Hypothalamus (tissue), 51 donors: Measurements from ENCODE around the gene SLC26A1.

Experiments
- DNase-seq, 51 donors: peaks; one replicate each; lab custom pipeline; 2025; lab: John Stamatoyannopoulos, UW

Gene SLC26A1

DNA sequence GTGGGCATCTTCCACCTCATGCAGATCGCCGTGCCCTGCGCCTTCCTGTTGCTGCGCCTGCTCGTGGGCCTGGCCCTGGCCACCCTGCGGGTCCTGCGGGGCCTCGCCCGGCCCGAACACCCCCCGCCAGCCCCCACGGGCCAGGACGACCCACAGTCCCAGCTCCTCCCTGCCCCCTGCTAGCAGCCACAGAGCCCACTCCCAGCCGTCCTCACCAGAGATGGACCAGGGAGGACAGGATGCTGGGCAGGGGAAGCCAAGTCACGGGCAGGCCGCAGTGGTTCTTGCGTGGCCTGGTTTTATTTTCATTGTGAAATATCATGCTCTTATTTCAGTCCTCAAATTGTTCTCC, 34.9 kb downstream of the SLC26A1 start:
- DNase-seq = no peak

GRCh38 chr4:957581-958313, 35.5 kb downstream of the SLC26A1 start:
- no peak for DNase-seq

DNA sequence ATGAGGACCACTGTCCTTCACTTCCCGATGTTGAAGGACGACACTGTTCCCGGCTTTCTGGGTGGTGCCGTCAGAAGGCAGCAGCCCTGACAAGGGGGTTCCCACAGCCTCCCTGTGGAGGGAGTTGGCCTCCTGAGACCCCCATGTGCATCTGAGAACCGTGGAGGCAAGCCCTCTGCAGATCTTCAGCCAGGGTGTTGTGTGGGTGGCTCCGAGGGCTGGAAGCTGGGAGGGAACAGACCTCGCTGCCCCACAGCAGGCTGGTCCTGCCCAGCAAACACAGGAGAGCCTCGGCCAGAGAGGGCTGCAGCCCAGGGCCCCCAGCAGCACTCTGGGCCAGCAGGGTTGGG, 36.0 kb downstream of the SLC26A1 start:
- no peak for DNase-seq

- DNase-seq = no peak
These were observed 36.5 kb downstream of the SLC26A1 start for GRCh38 chr4:956531-957230.

DNA sequence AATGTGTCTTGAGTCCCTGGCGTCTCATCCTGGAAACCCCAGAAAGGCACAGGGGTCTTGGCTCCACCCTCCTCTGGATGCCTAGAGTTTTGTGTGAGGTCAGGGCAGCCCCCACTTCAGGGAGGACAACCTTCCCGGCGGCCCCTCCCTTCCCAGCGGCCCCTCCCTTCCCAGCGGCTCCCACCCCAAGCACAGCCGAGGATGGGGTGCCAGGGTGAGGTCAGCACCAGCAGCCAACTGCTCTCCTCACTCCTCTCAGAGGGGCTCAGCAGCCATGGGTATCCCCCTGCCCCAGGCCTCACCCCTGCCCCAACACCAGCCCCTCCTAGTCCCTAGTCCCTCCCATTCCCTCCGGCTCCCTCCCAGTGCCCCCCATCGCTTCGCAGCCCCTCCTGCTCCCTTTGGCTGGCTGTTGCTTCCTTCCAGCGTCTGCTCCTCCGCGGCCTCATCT, 37.2 kb downstream of the SLC26A1 start:
- no peak for DNase-seq

- DNase-seq = no peak
These were observed 37.9 kb downstream of the SLC26A1 start for GRCh38 chr4:955161-955921.

GRCh38 chr4:954211-955020, 38.8 kb downstream of the SLC26A1 start:
- DNase-seq = no peak

GRCh38 chr4:953574-953915, 39.7 kb downstream of the SLC26A1 start:
- DNase-seq = no peak

- DNase-seq = no peak
These were observed 40.2 kb downstream of the SLC26A1 start for GRCh38 chr4:952881-953573.

DNA sequence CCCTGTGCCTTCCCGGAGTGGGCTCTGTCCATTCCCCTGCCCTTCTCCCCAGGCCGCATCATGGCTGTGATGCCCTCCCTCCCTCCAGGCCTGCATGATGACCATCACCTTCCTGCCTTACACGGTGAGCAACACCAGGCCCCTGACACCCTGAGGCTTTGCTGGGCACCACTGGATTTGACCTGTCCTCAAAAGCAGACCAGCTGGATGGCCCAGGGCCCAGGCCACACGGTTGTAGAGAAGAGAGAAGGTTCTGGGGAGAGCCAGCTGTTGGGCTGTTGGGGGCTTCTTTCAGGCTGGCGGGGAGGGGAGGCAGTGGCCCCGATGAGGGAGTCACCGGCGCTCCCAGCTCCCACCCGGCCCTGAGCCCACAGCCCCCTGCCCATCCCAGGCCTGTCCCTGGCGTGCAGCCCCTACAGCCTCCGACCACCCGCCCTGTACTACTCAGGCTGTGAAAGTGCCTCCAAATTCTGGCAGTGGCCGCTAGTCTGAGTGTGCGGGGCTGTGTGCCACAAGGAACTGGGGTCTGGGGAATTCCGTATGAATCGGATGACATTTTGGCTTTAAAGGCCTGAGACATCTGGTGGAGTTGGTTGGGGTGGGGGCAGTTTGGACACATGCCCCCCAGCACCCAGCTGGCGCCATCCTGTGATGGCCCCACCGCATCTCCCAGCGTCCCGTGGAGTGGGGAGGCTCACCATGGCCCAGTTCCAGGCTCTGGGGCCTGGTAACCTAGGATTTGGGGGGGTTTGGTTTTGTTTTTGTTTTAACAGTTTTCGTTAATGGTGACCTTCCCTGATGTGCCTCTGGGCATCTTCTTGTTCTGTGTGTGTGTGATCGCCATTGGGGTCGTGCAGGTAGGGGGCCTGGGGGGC, 41.4 kb downstream of the SLC26A1 start:
- DNase-seq = no peak

DNA sequence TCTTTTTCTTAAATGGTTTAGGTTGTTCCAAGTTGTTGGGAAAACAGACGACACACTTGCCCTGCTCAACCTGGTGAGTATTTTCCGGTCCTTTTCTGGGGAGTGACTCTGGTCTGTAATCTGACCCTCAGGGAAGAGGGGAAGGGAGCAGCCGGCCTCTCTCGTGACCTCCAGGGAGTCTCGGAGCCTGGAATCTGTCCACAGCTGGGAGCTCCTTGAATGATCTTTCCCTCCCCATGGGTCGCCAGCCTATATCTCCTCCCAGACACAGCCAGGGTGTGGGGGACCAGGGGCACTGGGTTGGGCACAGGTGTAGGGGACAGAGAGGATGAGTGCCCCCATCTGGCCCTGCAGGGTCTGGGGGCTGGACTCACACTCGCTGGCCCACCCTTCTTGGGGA, 42.0 kb downstream of the SLC26A1 start:
- DNase-seq = no peak

GRCh38 chr4:950136-951020, 42.8 kb downstream of the SLC26A1 start:
- no peak for DNase-seq

DNA sequence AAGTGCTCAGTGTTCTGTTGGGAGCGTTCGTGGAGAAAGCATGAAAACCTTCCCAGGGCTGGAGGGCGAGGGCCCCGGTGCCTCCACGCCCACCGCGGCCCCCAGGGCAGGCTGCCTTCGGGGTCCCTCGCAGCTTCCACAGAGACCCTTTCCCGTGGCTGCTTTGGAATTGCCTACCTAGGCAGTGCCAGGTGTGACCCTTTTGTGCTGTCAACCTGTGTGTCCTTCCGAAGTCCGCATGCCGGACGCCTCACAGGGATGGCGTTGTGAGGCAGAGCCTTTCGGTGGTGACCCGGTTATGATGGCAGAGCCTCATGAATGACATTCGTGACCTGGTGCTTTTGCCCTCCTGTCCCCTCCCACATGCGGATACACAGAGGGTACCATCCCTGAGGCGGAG, 43.5 kb downstream of the SLC26A1 start:
- no peak for DNase-seq

DNA sequence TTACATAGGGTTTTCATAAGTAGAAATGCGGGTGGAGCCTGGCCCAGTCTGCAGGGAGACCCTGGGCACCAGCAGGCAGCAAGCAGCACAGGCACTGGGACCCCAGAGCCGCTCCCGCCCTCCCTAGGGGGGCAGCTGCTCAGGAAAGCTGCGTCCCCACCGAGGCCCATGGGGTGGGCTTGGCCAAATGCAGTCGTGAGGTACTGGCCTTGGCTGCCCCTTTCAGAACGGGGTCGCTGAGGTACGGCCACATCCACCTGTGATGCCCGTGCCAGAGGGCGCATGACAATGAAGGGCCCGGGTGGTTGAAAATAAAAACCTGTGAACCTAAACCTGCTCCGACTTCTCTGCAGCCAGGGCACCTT, 44.3 kb downstream of the SLC26A1 start:
- no peak for DNase-seq

- no peak for DNase-seq
These were observed 44.9 kb downstream of the SLC26A1 start for GRCh38 chr4:948101-948935.

- no peak for DNase-seq
These were observed 45.7 kb downstream of the SLC26A1 start for GRCh38 chr4:947491-947971.
